GM12878 (cell line): ENCODE data around the gene GABRP. TPM values are rescaled to one million over a fixed set of nuclear protein-coding genes. Genes with fewer than 3 reads are reported as not detected.

ENCODE experiments used
- BACH1 ChIP-seq: fragments of 450-650 bp; IDR thresholded peaks from 2 replicates; pipeline ENCODE4 v1.6.1; 2017; ENCODE audit warnings: mild to moderate bottlenecking, borderline replicate concordance
- BHLHE40 ChIP-seq, 2 experiments: fragments of 450-650 bp in 1 of 2; IDR thresholded peaks; 2 replicates each; pipeline ENCODE4 v1.6.1; 2011 to 2017; ENCODE audit warnings: low read depth in 2 of 2, borderline replicate concordance in 1 of 2, improper control_type of control experiment in 1 of 2, low read length in 1 of 2, mild to moderate bottlenecking in 1 of 2
- CHD2 ChIP-seq: IDR thresholded peaks from 2 replicates; pipeline ENCODE4 v1.6.1; 2011; ENCODE audit warnings: low read depth, low read length, improper control_type of control experiment, borderline replicate concordance
- EED ChIP-seq: sonication (generic); IDR thresholded peaks from 2 replicates; pipeline ENCODE4 v1.6.1; 2016; ENCODE audit warnings: antibody characterized with exemption, low read depth
- EP300 ChIP-seq, 2 experiments: fragments of 150-350 bp in 1 of 2; IDR thresholded peaks; 2 replicates each; pipeline ENCODE4 v1.6.1; 2011 to 2012; ENCODE audit warnings: low read depth in 2 of 2, low read length in 2 of 2, borderline replicate concordance in 1 of 2, improper control_type of control experiment in 1 of 2, inconsistent platforms in 1 of 2; ENCODE audit not compliant: control insufficient read depth in 1 of 2
- EZH2 ChIP-seq: IDR thresholded peaks from 2 replicates; pipeline ENCODE4 v1.6.1; 2012; ENCODE audit warnings: low read depth, mild to moderate bottlenecking, control low read depth, inconsistent platforms, low read length, borderline replicate concordance; ENCODE audit not compliant: control insufficient read depth
- GABPA ChIP-seq: IDR thresholded peaks from 2 replicates; pipeline ENCODE4 v1.6.1; 2014; ENCODE audit warnings: antibody characterized with exemption, low read depth, mild to moderate bottlenecking, inconsistent platforms
- GATAD2B ChIP-seq: fragments of 450-650 bp; conservative IDR thresholded peaks from 2 replicates; pipeline ENCODE4 v1.6.1; 2017; ENCODE audit warnings: low read depth, mild to moderate bottlenecking, moderate library complexity
- IKZF1 ChIP-seq: fragments of 450-650 bp; conservative IDR thresholded peaks from 2 replicates; pipeline ENCODE4 v1.6.1; 2017; ENCODE audit warnings: antibody characterized with exemption, mild to moderate bottlenecking
- IKZF2 ChIP-seq, 2 experiments: fragments of 450-650 bp; IDR thresholded peaks; 2 replicates each; pipeline ENCODE4 v1.6.1; 2017; ENCODE audit warnings: mild to moderate bottlenecking in 2 of 2, moderate library complexity in 2 of 2
- MEF2B ChIP-seq: fragments of 450-650 bp; IDR thresholded peaks from 2 replicates; pipeline ENCODE4 v1.6.1; 2018; ENCODE audit warnings: mild to moderate bottlenecking, moderate library complexity; ENCODE audit not compliant: partially characterized antibody, poor library complexity, severe bottlenecking
- MTA2 ChIP-seq: fragments of 450-650 bp; IDR thresholded peaks from 2 replicates; pipeline ENCODE4 v1.6.1; 2016; ENCODE audit warnings: low read depth, mild to moderate bottlenecking, moderate library complexity
- NR2F1 ChIP-seq: fragments of 450-650 bp; conservative IDR thresholded peaks from 2 replicates; pipeline ENCODE4 v1.6.1; 2017; ENCODE audit warnings: mild to moderate bottlenecking
- RAD51 ChIP-seq: fragments of 450-650 bp; IDR thresholded peaks from 2 replicates; pipeline ENCODE4 v1.6.1; 2016; ENCODE audit warnings: moderate library complexity, mild to moderate bottlenecking, inconsistent platforms
- RUNX3 ChIP-seq: IDR thresholded peaks from 2 replicates; pipeline ENCODE4 v1.6.1; 2012; ENCODE audit warnings: low read length, inconsistent platforms
- SPI1 ChIP-seq: IDR thresholded peaks from 2 replicates; pipeline ENCODE4 v1.6.1; 2011; ENCODE audit warnings: low read depth, mild to moderate bottlenecking, low read length, moderate library complexity, borderline replicate concordance; ENCODE audit not compliant: insufficient read depth
- ZNF217 ChIP-seq: fragments of 450-650 bp; IDR thresholded peaks from 2 replicates; pipeline ENCODE4 v1.6.1; 2017; ENCODE audit warnings: antibody characterized with exemption, mild to moderate bottlenecking
- ZNF384 ChIP-seq: IDR thresholded peaks from 2 replicates; pipeline ENCODE4 v1.6.1; 2012; ENCODE audit warnings: low read depth, mild to moderate bottlenecking, low read length, improper control_type of control experiment, borderline replicate concordance
- ZZZ3 ChIP-seq: IDR thresholded peaks from 2 replicates; pipeline ENCODE4 v1.6.1; 2011; ENCODE audit warnings: low read depth; ENCODE audit not compliant: control insufficient read depth, insufficient read length
- polyA plus RNA-seq, 11 experiments: library from polyadenylated mRNA; depleted of rRNA in 4 of 11; unstranded in 6 of 11; stranded (reverse) in 5 of 11; fragments of >200 nt; fragmentation: Nextera tagmentation in 4 of 11; fragmentation: Illumina TruSeq in 1 of 11; extraction: Ambion mirVana in 4 of 11; extraction: Trizol in 1 of 11; gene quantifications; 1 replicate in 1 of 11; 2 replicates in 10 of 11; pipeline versions ENCODE4 v1.2.1 to v1.2.3, GENCODE V29; 2011 to 2016; ENCODE audit warnings: inconsistent platforms in 2 of 11, missing spikeins in 2 of 11, low read depth in 1 of 11
- total RNA-seq, 4 experiments: library from RNA; depleted of rRNA in 3 of 4; stranded (reverse); fragments of >200 nt in 3 of 4; fragmentation: Illumina TruSeq in 1 of 4; extraction: Trizol in 1 of 4; gene quantifications; 2 replicates each; pipeline versions ENCODE4 v1.2.1 to v1.2.3, GENCODE V29; 2013 to 2021
- TF ChIP-seq, protein P1 (sequence below): fragments of 450-650 bp; IDR thresholded peaks from 2 replicates; pipeline ENCODE4 v1.6.1; 2017; ENCODE audit warnings: low read depth, mild to moderate bottlenecking, moderate library complexity
- TF ChIP-seq, protein P2 (sequence below): IDR thresholded peaks from 2 replicates; pipeline ENCODE4 v1.6.1; 2011; ENCODE audit warnings: borderline replicate concordance, low read depth, mild to moderate bottlenecking, moderate library complexity, mixed read lengths, low read length; ENCODE audit not compliant: insufficient read depth; ENCODE audit errors: extremely low read length
- TF ChIP-seq, protein P3 (sequence below): fragments of 450-650 bp; IDR thresholded peaks from 2 replicates; pipeline ENCODE4 v1.6.1; 2017; ENCODE audit warnings: mild to moderate bottlenecking, low read depth, inconsistent platforms; ENCODE audit not compliant: poor library complexity, severe bottlenecking

Gene GABRP
- total and polyA plus RNA-seq, 10 of the 15 experiments (the other 5 are each of a cell fraction or from before 2014, with no cell fraction given), result 0.04 TPM; not detected in 9

DNA sequence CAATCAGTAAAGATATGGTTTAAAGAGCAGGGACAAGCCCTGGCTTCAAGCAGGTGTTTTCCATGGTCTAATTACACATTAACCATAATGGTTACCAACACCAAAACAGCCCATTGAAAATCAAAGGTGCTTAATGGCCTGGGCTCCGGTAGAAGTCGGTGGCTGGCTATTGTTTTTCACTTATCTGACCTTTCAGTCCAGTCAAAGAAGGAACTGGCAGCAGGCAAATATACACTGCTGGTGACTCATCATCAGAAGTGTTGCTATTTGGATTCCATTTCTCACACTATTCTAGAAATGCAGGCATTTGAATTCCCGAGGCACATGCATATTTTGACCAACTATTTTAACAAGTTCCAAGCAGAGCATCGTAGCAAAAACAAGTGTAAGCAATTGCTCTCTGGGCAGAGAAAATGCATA lies 26.3 kb upstream of the GABRP start (continued):
- TF ChIP-seq EP300 (IDR thresholded peaks at IDR 0.05; ENCODE audit: borderline replicate concordance in 1 of 2, control insufficient read depth in 1 of 2, low read depth in 2 of 2, low read length in 2 of 2) (peak; percentile 57 to 59; a peak in 2 of 4 replicates), IKZF2 (IDR thresholded peaks at IDR 0.05) (peak; percentile 65 to 73; a peak in 3 of 4 replicates), ZZZ3 (no peak), MEF2B (peak; percentile 51), GATAD2B (peak; percentile 50; the same call in 1 of the 2 replicates), EZH2 (no peak), CHD2 (0 out of 2 replicates have a peak, but pooled peaks have one; percentile 30), ZNF217 (peak; percentile 73; the same call in 1 of the 2 replicates), RUNX3 (no peak), ZNF384 (no peak), RAD51 (peak; percentile 25; the same call in 1 of the 2 replicates), MTA2 (peak; percentile 92), NR2F1 (peak; percentile 91), SPI1 (peak; percentile 2; the same call in 1 of the 2 replicates), IKZF1 (peak; percentile 72), BHLHE40 (IDR thresholded peaks at IDR 0.05; ENCODE audit: borderline replicate concordance in 1 of 2, low read depth in 2 of 2, low read length in 1 of 2) (peak in 1 of 2 experiments; percentile 60; a peak in 1 of 4 replicates), BACH1 (no peak), GABPA (no peak), EED (no peak)
- TF ChIP-seq, protein P1, sequence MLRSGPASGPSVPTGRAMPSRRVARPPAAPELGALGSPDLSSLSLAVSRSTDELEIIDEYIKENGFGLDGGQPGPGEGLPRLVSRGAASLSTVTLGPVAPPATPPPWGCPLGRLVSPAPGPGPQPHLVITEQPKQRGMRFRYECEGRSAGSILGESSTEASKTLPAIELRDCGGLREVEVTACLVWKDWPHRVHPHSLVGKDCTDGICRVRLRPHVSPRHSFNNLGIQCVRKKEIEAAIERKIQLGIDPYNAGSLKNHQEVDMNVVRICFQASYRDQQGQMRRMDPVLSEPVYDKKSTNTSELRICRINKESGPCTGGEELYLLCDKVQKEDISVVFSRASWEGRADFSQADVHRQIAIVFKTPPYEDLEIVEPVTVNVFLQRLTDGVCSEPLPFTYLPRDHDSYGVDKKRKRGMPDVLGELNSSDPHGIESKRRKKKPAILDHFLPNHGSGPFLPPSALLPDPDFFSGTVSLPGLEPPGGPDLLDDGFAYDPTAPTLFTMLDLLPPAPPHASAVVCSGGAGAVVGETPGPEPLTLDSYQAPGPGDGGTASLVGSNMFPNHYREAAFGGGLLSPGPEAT, result peak; percentile 75; the same call in 1 of the 2 replicates
- TF ChIP-seq, protein P2, sequence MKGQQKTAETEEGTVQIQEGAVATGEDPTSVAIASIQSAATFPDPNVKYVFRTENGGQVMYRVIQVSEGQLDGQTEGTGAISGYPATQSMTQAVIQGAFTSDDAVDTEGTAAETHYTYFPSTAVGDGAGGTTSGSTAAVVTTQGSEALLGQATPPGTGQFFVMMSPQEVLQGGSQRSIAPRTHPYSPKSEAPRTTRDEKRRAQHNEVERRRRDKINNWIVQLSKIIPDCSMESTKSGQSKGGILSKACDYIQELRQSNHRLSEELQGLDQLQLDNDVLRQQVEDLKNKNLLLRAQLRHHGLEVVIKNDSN, result no peak
- TF ChIP-seq, protein P3, sequence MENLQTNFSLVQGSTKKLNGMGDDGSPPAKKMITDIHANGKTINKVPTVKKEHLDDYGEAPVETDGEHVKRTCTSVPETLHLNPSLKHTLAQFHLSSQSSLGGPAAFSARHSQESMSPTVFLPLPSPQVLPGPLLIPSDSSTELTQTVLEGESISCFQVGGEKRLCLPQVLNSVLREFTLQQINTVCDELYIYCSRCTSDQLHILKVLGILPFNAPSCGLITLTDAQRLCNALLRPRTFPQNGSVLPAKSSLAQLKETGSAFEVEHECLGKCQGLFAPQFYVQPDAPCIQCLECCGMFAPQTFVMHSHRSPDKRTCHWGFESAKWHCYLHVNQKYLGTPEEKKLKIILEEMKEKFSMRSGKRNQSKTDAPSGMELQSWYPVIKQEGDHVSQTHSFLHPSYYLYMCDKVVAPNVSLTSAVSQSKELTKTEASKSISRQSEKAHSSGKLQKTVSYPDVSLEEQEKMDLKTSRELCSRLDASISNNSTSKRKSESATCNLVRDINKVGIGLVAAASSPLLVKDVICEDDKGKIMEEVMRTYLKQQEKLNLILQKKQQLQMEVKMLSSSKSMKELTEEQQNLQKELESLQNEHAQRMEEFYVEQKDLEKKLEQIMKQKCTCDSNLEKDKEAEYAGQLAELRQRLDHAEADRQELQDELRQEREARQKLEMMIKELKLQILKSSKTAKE, result peak; percentile 60
